A549 (cell line): ENCODE measurements around the gene UBTD2.

Source experiments
- EP300 ChIP-seq, 2 experiments: fragments of >200 bp; sonication (Bioruptor Twin); formaldehyde crosslinking; IDR thresholded peaks; 2 replicates in 1 of 2; 3 replicates in 1 of 2; pipeline ENCODE4 v1.6.1; 2016 to 2017
- MAZ ChIP-seq: fragments of 150-350 bp; IDR thresholded peaks from 2 replicates; pipeline ENCODE4 v1.6.1; 2014; ENCODE audit warnings: antibody characterized with exemption, low read depth, low read length, borderline replicate concordance
- POLR2A ChIP-seq: IDR thresholded peaks from 2 replicates; pipeline ENCODE4 v1.6.1; 2012; ENCODE audit warnings: mild to moderate bottlenecking, low read length
- SMC3 ChIP-seq: fragments of >200 bp; sonication (Bioruptor Twin); formaldehyde crosslinking; IDR thresholded peaks from 3 replicates; pipeline ENCODE4 v1.6.1; 2018; ENCODE audit warnings: inconsistent platforms
- TF ChIP-seq, protein P1 (sequence below): fragments of >200 bp; sonication (Bioruptor Twin); formaldehyde crosslinking; IDR thresholded peaks from 3 replicates; pipeline ENCODE4 v1.5.1; 2016
- TF ChIP-seq, protein P2 (sequence below): fragments of 200-600 bp; sonication (generic); IDR thresholded peaks from 2 replicates; pipeline ENCODE4 v1.6.1; 2016; ENCODE audit warnings: antibody characterized with exemption, mild to moderate bottlenecking, moderate library complexity

DNA sequence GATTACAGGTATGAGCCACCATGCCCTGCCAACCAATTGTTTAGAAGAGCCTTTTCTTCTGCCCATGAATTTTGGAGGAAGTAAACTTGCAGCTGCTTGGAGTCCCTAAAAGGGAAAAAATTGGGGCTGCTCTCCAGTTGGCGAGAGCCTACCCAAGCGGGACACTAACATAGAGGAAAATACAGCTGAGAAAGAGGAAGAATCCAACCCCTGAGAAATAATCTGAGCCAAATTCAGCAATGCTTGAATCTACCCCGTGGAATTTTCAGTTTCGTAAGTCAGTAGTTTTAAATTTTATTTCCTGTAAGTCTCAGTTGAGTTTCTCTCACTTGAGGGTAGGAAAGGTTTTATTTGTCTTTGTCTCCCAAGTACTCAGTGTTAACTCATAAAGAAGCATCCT, 30.4 kb upstream of the UBTD2 start:
- TF ChIP-seq, protein P1, sequence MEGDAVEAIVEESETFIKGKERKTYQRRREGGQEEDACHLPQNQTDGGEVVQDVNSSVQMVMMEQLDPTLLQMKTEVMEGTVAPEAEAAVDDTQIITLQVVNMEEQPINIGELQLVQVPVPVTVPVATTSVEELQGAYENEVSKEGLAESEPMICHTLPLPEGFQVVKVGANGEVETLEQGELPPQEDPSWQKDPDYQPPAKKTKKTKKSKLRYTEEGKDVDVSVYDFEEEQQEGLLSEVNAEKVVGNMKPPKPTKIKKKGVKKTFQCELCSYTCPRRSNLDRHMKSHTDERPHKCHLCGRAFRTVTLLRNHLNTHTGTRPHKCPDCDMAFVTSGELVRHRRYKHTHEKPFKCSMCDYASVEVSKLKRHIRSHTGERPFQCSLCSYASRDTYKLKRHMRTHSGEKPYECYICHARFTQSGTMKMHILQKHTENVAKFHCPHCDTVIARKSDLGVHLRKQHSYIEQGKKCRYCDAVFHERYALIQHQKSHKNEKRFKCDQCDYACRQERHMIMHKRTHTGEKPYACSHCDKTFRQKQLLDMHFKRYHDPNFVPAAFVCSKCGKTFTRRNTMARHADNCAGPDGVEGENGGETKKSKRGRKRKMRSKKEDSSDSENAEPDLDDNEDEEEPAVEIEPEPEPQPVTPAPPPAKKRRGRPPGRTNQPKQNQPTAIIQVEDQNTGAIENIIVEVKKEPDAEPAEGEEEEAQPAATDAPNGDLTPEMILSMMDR: no peak
- TF ChIP-seq POLR2A: no peak
- no peak for TF ChIP-seq MAZ
- TF ChIP-seq SMC3: no peak
- TF ChIP-seq, protein P2, sequence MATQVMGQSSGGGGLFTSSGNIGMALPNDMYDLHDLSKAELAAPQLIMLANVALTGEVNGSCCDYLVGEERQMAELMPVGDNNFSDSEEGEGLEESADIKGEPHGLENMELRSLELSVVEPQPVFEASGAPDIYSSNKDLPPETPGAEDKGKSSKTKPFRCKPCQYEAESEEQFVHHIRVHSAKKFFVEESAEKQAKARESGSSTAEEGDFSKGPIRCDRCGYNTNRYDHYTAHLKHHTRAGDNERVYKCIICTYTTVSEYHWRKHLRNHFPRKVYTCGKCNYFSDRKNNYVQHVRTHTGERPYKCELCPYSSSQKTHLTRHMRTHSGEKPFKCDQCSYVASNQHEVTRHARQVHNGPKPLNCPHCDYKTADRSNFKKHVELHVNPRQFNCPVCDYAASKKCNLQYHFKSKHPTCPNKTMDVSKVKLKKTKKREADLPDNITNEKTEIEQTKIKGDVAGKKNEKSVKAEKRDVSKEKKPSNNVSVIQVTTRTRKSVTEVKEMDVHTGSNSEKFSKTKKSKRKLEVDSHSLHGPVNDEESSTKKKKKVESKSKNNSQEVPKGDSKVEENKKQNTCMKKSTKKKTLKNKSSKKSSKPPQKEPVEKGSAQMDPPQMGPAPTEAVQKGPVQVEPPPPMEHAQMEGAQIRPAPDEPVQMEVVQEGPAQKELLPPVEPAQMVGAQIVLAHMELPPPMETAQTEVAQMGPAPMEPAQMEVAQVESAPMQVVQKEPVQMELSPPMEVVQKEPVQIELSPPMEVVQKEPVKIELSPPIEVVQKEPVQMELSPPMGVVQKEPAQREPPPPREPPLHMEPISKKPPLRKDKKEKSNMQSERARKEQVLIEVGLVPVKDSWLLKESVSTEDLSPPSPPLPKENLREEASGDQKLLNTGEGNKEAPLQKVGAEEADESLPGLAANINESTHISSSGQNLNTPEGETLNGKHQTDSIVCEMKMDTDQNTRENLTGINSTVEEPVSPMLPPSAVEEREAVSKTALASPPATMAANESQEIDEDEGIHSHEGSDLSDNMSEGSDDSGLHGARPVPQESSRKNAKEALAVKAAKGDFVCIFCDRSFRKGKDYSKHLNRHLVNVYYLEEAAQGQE: no peak
- no peak for TF ChIP-seq EP300 (IDR thresholded peaks at IDR 0.05)
